IMR-90 (cell line): ENCODE results near the gene TSC2. TPM values are rescaled to one million over a fixed set of nuclear protein-coding genes. Genes with fewer than 3 reads are reported as not detected.
"Not testable (repeated sequence)": the region's sequence is repeated elsewhere in the genome, so short reads cannot be mapped to it uniquely, and the experiment has no call there.

Experiments
- ATAC-seq: fragments of 200-7000 bp; cut with Tn5 transposase; 2 replicates; pipeline ENCODE4 v1.9.1; 2020; ENCODE audit warnings: low read depth, mild to moderate bottlenecking, moderate library complexity
- BruUV-seq: library from RNA; stranded (reverse); fragments of 400-500 nt; replicated peaks from 2 replicates; lab custom pipeline; 2021; lab: Mats Ljungman, UMichigan
- CTCF ChIA-PET: fragments of 300-600 bp; formaldehyde crosslinking; extraction: SDS; loops from one replicate; lab custom pipeline; 2021; ENCODE audit warnings: antibody characterized with exemption; lab: Yijun Ruan, JAX
- POLR2A ChIA-PET: fragments of 300-600 bp; sonication (Branson Sonifier 250); formaldehyde crosslinking; loops from one replicate; lab custom pipeline; 2022; ENCODE audit warnings: antibody characterized with exemption; ENCODE audit not compliant: unreplicated experiment; lab: Charles Lee
- DNase-seq: peaks from one replicate; pipeline ENCODE4 v3.0.0; 2013
- H2AFZ ChIP-seq: replicated peaks from 2 replicates; pipeline ENCODE3; 2013; ENCODE audit warnings: low read length, mild to moderate bottlenecking; ENCODE audit not compliant: poor library complexity
- H2AK5ac ChIP-seq: 2 replicates; pipeline ENCODE4 v1.6.1; 2013; ENCODE audit warnings: low read depth, low read length, inconsistent platforms
- H2AK9ac ChIP-seq: replicated peaks from 2 replicates; pipeline ENCODE3; 2013; ENCODE audit warnings: mild to moderate bottlenecking, low read depth, low read length, moderate library complexity; ENCODE audit not compliant: poor library complexity
- H2BK120ac ChIP-seq: 2 replicates; pipeline ENCODE4 v1.6.1; 2013; ENCODE audit warnings: low read depth, low read length, inconsistent platforms
- H2BK15ac ChIP-seq: 3 replicates; pipeline ENCODE4 v1.6.1; 2013; ENCODE audit warnings: low read depth, low read length, inconsistent platforms
- H2BK20ac ChIP-seq: 2 replicates; pipeline ENCODE4 v1.6.1; 2013; ENCODE audit warnings: low read depth, mild to moderate bottlenecking, inconsistent platforms, low read length, moderate library complexity
- H2BK5ac ChIP-seq: 2 replicates; pipeline ENCODE4 v1.6.1; 2013; ENCODE audit warnings: mild to moderate bottlenecking, low read depth, low read length, inconsistent platforms; ENCODE audit not compliant: poor library complexity, severe bottlenecking
- H3K14ac ChIP-seq: replicated peaks from 2 replicates; pipeline ENCODE4 v1.6.1; 2013; ENCODE audit warnings: low read depth, low read length, inconsistent platforms
- H3K18ac ChIP-seq: 2 replicates; pipeline ENCODE4 v1.6.1; 2013; ENCODE audit warnings: low read depth, low read length, control low read depth
- H3K23ac ChIP-seq: 2 replicates; pipeline ENCODE4 v1.6.1; 2013; ENCODE audit warnings: low read depth, low read length, inconsistent platforms
- H3K27ac ChIP-seq: 2 replicates; pipeline ENCODE4 v1.5.1; 2013; ENCODE audit warnings: mild to moderate bottlenecking, control low read depth, low read length; ENCODE audit not compliant: insufficient read depth
- H3K27me3 ChIP-seq: 2 replicates; pipeline ENCODE4 v1.6.1; 2013; ENCODE audit warnings: low read length; ENCODE audit not compliant: control insufficient read depth, insufficient read depth
- H3K36me3 ChIP-seq: 2 replicates; pipeline ENCODE4 v1.6.1; 2013; ENCODE audit warnings: low read length, mixed read lengths; ENCODE audit not compliant: control insufficient read depth, insufficient read depth
- H3K4ac ChIP-seq: 2 replicates; pipeline ENCODE4 v1.6.1; 2013; ENCODE audit warnings: low read depth, low read length, inconsistent platforms
- H3K4me1 ChIP-seq: 2 replicates; pipeline ENCODE4 v1.6.1; 2013; ENCODE audit warnings: low read length, mixed read lengths; ENCODE audit not compliant: control insufficient read depth, insufficient read depth
- H3K4me2 ChIP-seq: 2 replicates; pipeline ENCODE4 v1.6.1; 2013; ENCODE audit warnings: low read depth, mild to moderate bottlenecking, control low read depth, low read length, moderate library complexity
- H3K4me3 ChIP-seq: 2 replicates; pipeline ENCODE4 v1.5.1; 2013; ENCODE audit warnings: low read depth, mild to moderate bottlenecking, control low read depth, low read length, moderate library complexity; ENCODE audit not compliant: insufficient read depth
- H3K56ac ChIP-seq: 2 replicates; pipeline ENCODE4 v1.6.1; 2013; ENCODE audit warnings: low read length, inconsistent platforms; ENCODE audit not compliant: insufficient read depth; ENCODE audit errors: extremely low read depth
- H3K79me1 ChIP-seq, 2 experiments: 2 replicates each; pipeline ENCODE4 v1.6.1; 2013; ENCODE audit warnings: low read length in 2 of 2, inconsistent platforms in 1 of 2, low read depth in 1 of 2
- H3K9ac ChIP-seq: 2 replicates; pipeline ENCODE4 v1.6.1; 2013; ENCODE audit warnings: low read depth, low read length, control low read depth
- H3K9me1 ChIP-seq: 2 replicates; pipeline ENCODE4 v1.6.1; 2013; ENCODE audit warnings: low read length, inconsistent platforms; ENCODE audit not compliant: insufficient read depth
- H3K9me3 ChIP-seq: 2 replicates; pipeline ENCODE4 v1.6.1; 2013; ENCODE audit warnings: low read length; ENCODE audit not compliant: control insufficient read depth, insufficient read depth
- H4K20me1 ChIP-seq: 2 replicates; pipeline ENCODE4 v1.6.1; 2013; ENCODE audit warnings: low read length, inconsistent platforms; ENCODE audit not compliant: insufficient read depth
- H4K5ac ChIP-seq: 2 replicates; pipeline ENCODE4 v1.6.1; 2013; ENCODE audit warnings: mild to moderate bottlenecking, low read depth, low read length, control low read depth
- H4K8ac ChIP-seq, 2 experiments: 2 replicates each; pipeline ENCODE4 v1.6.1; 2013; ENCODE audit warnings: low read depth in 2 of 2, low read length in 2 of 2, control low read depth in 1 of 2, inconsistent platforms in 1 of 2
- H4K91ac ChIP-seq: 2 replicates; pipeline ENCODE4 v1.6.1; 2013; ENCODE audit warnings: low read depth, low read length, inconsistent platforms; ENCODE audit not compliant: insufficient read depth
- MAZ ChIP-seq: IDR thresholded peaks from 2 replicates; pipeline ENCODE4 v1.6.1; 2012; ENCODE audit warnings: low read depth, mild to moderate bottlenecking, low read length, improper control_type of control experiment, moderate library complexity, borderline replicate concordance
- POLR2A ChIP-seq: IDR thresholded peaks from 2 replicates; pipeline ENCODE4 v1.6.1; 2012; ENCODE audit warnings: mild to moderate bottlenecking, low read depth, low read length
- WGBS, 2 experiments: methylation state at CpG; one replicate each; pipeline versions ENCODE4 v1.1.5 to v1.1.7; 2013; ENCODE audit warnings: missing lambda C conversion rate in 2 of 2; ENCODE audit not compliant: insufficient read length in 1 of 2; ENCODE audit errors: extremely low coverage in 2 of 2; 5-methylcytosine and 5-hydroxymethylcytosine counted together
- dilution Hi-C: fragments of 300-500 bp; cut with HindIII; formaldehyde crosslinking; loops from one replicate; pipeline ENCODE4 v1.14.3; 2018; ENCODE audit warnings: low sequenced_read_pairs; ENCODE audit not compliant: unreplicated experiment
- in situ Hi-C: fragments of 300-500 bp; cut with MboI; formaldehyde crosslinking; loops from 3 replicates; pipeline ENCODE4 v1.14.3; 2019; ENCODE audit warnings: low sequenced_read_pairs, inconsistent platforms, mixed read lengths
- intact Hi-C: fragments of 100-400 bp; cut with micrococcal nuclease; formaldehyde crosslinking; loops from 2 replicates; pipeline ENCODE4 v1.10.0; 2022
- polyA plus RNA-seq, 3 experiments: library from polyadenylated mRNA; depleted of rRNA; stranded (reverse); fragments of >200 nt; gene quantifications; 2 replicates each; pipeline ENCODE4 v1.2.3, GENCODE V29; 2012; ENCODE audit warnings: low replicate concordance in 1 of 3
- total RNA-seq: library from RNA; depleted of rRNA; stranded (reverse); fragments of >200 nt; gene quantifications from 2 replicates; pipeline ENCODE4 v1.2.3, GENCODE V29; 2012

Gene TSC2
- total and polyA plus RNA-seq, 2 of the 4 experiments (the other 2 are of a cell fraction), result 31.4 to 88.6 TPM

- not testable (repeated sequence) for H2AFZ ChIP-seq
- H4K5ac ChIP-seq, result peak overlapping the region; percentile 86
These were observed 77.1 kb downstream of the TSC2 start for GRCh38 chr16:2124694-2125444.

GRCh38 chr16:2125609-2126008, 77.8 kb downstream of the TSC2 start:
- dilution Hi-C loops, H3K4me3 ChIP-seq, ATAC-seq: not testable (repeated sequence)

More at GRCh38 chr16:2124694-2125444, 77.1 kb downstream of the TSC2 start:
- H3K36me3 ChIP-seq, intact Hi-C loops, H3K27me3 ChIP-seq, in situ Hi-C loops, dilution Hi-C loops, POLR2A ChIA-PET, CTCF ChIA-PET, H3K9me1 ChIP-seq, H3K9me3 ChIP-seq, BruUV-seq: not testable (repeated sequence)
- H3K56ac ChIP-seq, result peak overlapping the region; percentile 85
- peak overlapping the region; percentile 93 for H3K4ac ChIP-seq
- H2BK20ac ChIP-seq, result peak overlapping the region; percentile 52; the same call in 1 of the 2 replicates
- peak overlapping the region; percentile 74 for H3K4me2 ChIP-seq
- peak overlapping the region; percentile 71 to 89 for H4K8ac ChIP-seq
- peak; percentile 77 for DNase-seq
- H4K20me1 ChIP-seq, result peaks cover 33% of the 10 kb centered on the region
- H2AK5ac ChIP-seq, result peak overlapping the region; percentile 99
- peak overlapping the region; percentile 90 for H3K14ac ChIP-seq
- peaks cover 7 to 28% of the 10 kb centered on the region in 2 experiments; a peak in 3 of 4 replicates for H3K79me1 ChIP-seq
- peak overlapping the region; percentile 98 for H3K27ac ChIP-seq
- peak; percentile 56; the same call in 1 of the 2 replicates for TF ChIP-seq MAZ
- 0 out of 2 replicates have a peak, but pooled peaks have one; percentile 19 for TF ChIP-seq POLR2A
- H3K4me3 ChIP-seq, result peak overlapping the region; percentile 27
- H4K91ac ChIP-seq, result peak overlapping the region; percentile 93
- peak overlapping the region; percentile 82 for H2AK9ac ChIP-seq
- H2BK120ac ChIP-seq, result peak overlapping the region; percentile 88
- H2BK15ac ChIP-seq, result peak overlapping the region; percentile 63; the same call in 1 of the 3 replicates
- peak overlapping the region; percentile 96 for H2BK5ac ChIP-seq
- H3K18ac ChIP-seq, result peak overlapping the region; percentile 72
- H3K23ac ChIP-seq, result peak overlapping the region; percentile 84
- WGBS, 2 experiments, result 0% methylated on average over 4 of the region's 37 CpGs; no CpG with 5 or more reads in 1 of the 2 experiments
- ATAC-seq, result peak; percentile 72
- H3K9ac ChIP-seq, result peak overlapping the region; percentile 72
- peaks cover 36% of the 10 kb centered on the region for H3K4me1 ChIP-seq

More at GRCh38 chr16:2125609-2126008, 77.8 kb downstream of the TSC2 start:
- peak overlapping the region; percentile 84 for H3K23ac ChIP-seq
- H4K8ac ChIP-seq, result peak overlapping the region; percentile 67 to 79
- H2BK5ac ChIP-seq, result peak overlapping the region; percentile 91
- peak overlapping the region; percentile 90 for H3K27ac ChIP-seq
- peak overlapping the region; percentile 64 for H3K9ac ChIP-seq
- 0 out of 3 replicates have a peak overlapping the region, but pooled peaks have one; percentile 61 for H2BK15ac ChIP-seq
- H3K9me1 ChIP-seq, CTCF ChIA-PET, H3K9me3 ChIP-seq, H3K27me3 ChIP-seq, POLR2A ChIA-PET, H3K36me3 ChIP-seq, intact Hi-C loops, H2AK9ac ChIP-seq, H2AFZ ChIP-seq, BruUV-seq, DNase-seq, in situ Hi-C loops: not testable (repeated sequence)
- peak overlapping the region; percentile 34 for H3K4me2 ChIP-seq
- H4K5ac ChIP-seq, result peak overlapping the region; percentile 3
- peak overlapping the region; percentile 82 for H2BK120ac ChIP-seq
- H3K79me1 ChIP-seq, result peaks cover 7 to 28% of the 10 kb centered on the region in 2 experiments; a peak in 3 of 4 replicates
- H2AK5ac ChIP-seq, result peak overlapping the region; percentile 97
- H3K14ac ChIP-seq, result peak overlapping the region; percentile 90
- H4K91ac ChIP-seq, result peak overlapping the region; percentile 93
- peak overlapping the region; percentile 93 for H3K4ac ChIP-seq
- peak overlapping the region; percentile 76; the same call in 1 of the 2 replicates for H2BK20ac ChIP-seq
- peaks cover 35% of the 10 kb centered on the region for H4K20me1 ChIP-seq
- peak overlapping the region; percentile 35 for H3K56ac ChIP-seq
- WGBS, 2 experiments, result no CpG with 5 or more reads among the region's 11 CpGs
- peaks cover 34% of the 10 kb centered on the region for H3K4me1 ChIP-seq
- H3K18ac ChIP-seq, result peak overlapping the region; percentile 60
